ENCODE data around the gene ATP10B.
"Not testable (repeated sequence)": the region's sequence is repeated elsewhere in the genome, so short reads cannot be mapped to it uniquely, and the experiment has no call there.

The ATP10B gene

GRCh38 chr5:160852049-160852448, at the start of gene ATP10B:
Gene ATP10B (minus strand): TSS chr5:160852211. CDS start chr5:160688074, 164,137 bp downstream.
- H3K27ac ChIP-seq, result no peak within 1 kb of the TSS

GRCh38 chr5:160901656-160902055, 49.6 kb upstream of the ATP10B start:
- TF ChIP-seq CTCF (conservative IDR thresholded peaks at IDR 0.05), result no peak
- H3K27ac ChIP-seq, result no peak overlapping the region

More at GRCh38 chr5:160852049-160852448, at the start of gene ATP10B:
- TF ChIP-seq CTCF (conservative IDR thresholded peaks at IDR 0.05), result no peak

- H3K27ac ChIP-seq, result no peak overlapping the region
- peak; percentile 36 for TF ChIP-seq CTCF (conservative IDR thresholded peaks at IDR 0.05)
Observed at GRCh38 chr5:160899735-160900134, 47.7 kb upstream of the ATP10B start.

- not testable (repeated sequence) for H3K27ac ChIP-seq
Observed at GRCh38 chr5:160893180-160893964, 41.4 kb upstream of the ATP10B start.

- no peak for TF ChIP-seq CTCF (conservative IDR thresholded peaks at IDR 0.05)
- no peak overlapping the region for H3K27ac ChIP-seq
Observed at GRCh38 chr5:160887780-160888179, 35.8 kb upstream of the ATP10B start.

GRCh38 chr5:160873560-160874200, 21.7 kb upstream of the ATP10B start:
- H3K27ac ChIP-seq, result not testable (repeated sequence)

- TF ChIP-seq CTCF (conservative IDR thresholded peaks at IDR 0.05), result no peak
- peak overlapping the region; percentile 87 for H3K27ac ChIP-seq
Observed at GRCh38 chr5:160869989-160870521, 18.0 kb upstream of the ATP10B start.

- TF ChIP-seq CTCF (conservative IDR thresholded peaks at IDR 0.05), result no peak
- peak overlapping the region; percentile 87; the same call in 1 of the 2 replicates for H3K27ac ChIP-seq
Observed at GRCh38 chr5:160867976-160868375, 16.0 kb upstream of the ATP10B start.

Measured in VCaP (cell line).